GM12878 (cell line): Measurements from ENCODE around the gene ASIC3.

Source experiments
- CTCF ChIP-seq, 3 experiments: IDR thresholded peaks in 2 of 3; conservative IDR thresholded peaks in 1 of 3; 2 replicates each; pipeline ENCODE4 v1.5.1; 2011; ENCODE audit warnings: low read depth in 3 of 3, low read length in 3 of 3, mild to moderate bottlenecking in 3 of 3, control low read depth in 2 of 3, moderate library complexity in 2 of 3, inconsistent platforms in 1 of 3, mixed read lengths in 1 of 3; ENCODE audit not compliant: control insufficient read depth in 2 of 3, insufficient read depth in 1 of 3; ENCODE audit errors: extremely low read depth in 1 of 3
- SIN3A ChIP-seq: IDR thresholded peaks from 2 replicates; pipeline ENCODE4 v1.6.1; 2012; ENCODE audit warnings: low read depth, low read length, improper control_type of control experiment
- USF1 ChIP-seq: IDR thresholded peaks from 2 replicates; pipeline ENCODE4 v1.6.1; 2011; ENCODE audit warnings: borderline replicate concordance, low read depth, mild to moderate bottlenecking, moderate library complexity, mixed read lengths, low read length; ENCODE audit not compliant: insufficient read depth; ENCODE audit errors: extremely low read length

- TF ChIP-seq SIN3A (no peak), USF1 (no peak), CTCF (IDR thresholded peaks at IDR 0.05 in 2 of 3, conservative IDR thresholded peaks at IDR 0.05 in 1 of 3; ENCODE audit: control insufficient read depth in 2 of 3, extremely low read depth in 1 of 3, insufficient read depth in 1 of 3, low read depth in 3 of 3, low read length in 3 of 3) (no peak)
Measured at GRCh38 chr7:151016505-151016904, 31.8 kb upstream of the ASIC3 start.
